Measurements from ENCODE around the gene MAP3K5.
A peak's percentile ranks its signal among the peaks of the same experiment; 100 is the strongest.

Gene MAP3K5

DNA sequence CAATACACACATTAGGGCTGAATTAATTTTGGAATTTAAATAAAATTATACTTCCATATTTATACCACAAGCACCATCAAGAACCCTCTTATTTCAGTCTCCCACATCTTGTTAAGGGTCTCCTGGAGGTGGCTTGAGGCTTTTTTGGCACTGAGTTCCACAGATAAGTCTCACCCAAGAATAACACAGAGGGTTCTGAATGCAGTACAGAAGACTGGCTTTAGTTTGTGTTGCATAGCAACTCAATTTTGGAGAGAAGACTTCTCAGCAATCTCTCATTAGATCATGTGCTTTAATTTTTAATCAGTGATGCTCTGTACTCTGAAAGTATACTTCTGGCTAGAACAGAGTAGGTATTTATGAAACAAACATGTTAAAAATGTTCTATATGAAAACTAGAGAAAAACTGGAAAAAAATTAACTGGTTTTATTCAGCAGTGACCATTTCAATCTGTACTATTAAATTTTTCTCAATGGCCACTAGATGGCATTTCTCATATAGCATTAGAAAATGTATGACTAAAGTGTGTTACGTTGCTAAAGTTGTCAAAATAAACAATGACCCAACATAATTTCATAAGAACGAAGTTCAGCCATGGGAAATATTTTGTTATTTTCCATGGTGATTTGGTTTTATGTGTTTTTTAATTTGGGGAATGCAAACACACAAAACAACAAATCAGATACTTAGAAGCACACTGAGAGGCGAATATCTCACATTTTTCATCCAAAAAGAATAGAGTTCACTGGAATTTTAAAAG lies 209.4 kb downstream of the MAP3K5 start:
- DNase-seq (ENCODE audit: low read depth, low spot score), result peak; percentile 17

DNA sequence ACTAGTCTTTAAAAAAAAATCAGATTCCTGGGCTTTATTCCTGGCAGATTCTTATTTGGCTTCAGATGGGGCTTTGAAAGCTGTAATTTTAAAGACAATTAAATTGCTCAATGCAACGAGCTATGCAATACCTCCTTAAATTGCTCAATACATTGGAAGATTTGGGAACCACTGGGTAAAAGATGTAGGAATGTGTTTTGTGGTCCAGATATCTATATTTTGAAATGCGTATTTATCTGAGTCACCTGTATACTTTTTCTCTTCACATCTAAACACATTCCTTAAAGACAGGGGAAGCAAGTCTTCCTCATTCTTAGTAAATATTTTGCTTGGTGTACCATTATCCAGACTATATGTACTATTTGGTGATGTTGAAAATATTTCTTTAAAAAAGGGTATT lies 212.5 kb downstream of the MAP3K5 start:
- DNase-seq (ENCODE audit: low read depth, low spot score), result no peak

DNA sequence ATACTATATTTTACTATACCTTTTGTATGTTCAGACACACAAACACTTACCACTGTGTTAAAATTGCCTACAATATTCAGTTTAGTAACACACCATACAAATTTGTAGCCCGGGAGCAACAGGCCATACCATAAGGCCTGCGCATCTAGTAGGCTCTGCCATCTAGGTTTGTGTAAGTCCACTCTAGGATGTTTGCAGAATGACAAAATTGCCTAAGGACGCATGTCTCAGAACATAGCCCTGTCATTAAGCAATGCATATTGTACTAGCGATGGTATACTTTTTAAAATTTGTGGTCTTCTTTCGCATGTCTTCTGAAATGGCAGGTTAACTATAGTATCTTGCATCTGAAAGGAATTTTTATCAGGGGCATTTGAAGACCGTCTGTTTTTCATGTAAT lies 215.5 kb downstream of the MAP3K5 start:
- DNase-seq (ENCODE audit: low read depth, low spot score), result no peak

DNA sequence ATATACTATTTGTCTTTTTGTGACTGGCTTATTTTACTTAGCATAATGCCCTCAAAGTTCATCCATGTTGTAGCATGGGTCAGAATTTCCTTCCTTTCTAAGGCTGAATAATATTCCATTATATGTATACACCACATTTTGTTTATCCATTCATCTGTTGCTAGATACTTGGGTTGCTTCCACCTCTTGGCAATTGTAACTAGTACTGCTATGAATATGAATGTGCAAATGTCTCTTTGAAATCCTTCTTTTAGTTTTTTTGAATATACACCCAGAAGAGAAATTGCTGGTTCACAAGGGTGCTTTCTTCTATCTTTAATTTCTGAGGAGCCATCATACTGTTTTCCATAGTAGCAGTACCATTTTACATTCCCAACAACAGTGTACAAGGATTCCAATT lies 220.8 kb downstream of the MAP3K5 start:
- no peak for DNase-seq (ENCODE audit: low read depth, low spot score)

DNA sequence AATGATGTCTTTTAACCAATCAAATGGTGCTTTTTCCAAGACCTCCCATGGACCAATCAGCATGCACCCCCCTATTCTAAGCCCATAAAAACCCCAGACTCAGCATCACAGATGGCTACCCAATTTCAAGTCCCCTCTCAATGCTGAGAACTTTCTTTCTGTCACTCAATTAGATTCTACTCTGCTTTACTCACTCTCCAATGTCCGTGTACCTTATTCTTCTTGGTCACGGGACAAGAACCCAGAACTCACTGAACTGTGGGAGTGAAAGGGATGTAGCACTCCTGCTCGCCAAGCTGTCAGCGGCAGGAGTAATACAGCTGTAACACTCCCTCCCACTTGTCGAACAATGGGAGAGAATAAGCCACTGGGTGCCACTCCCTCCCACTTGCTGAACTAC lies 221.2 kb downstream of the MAP3K5 start:
- no peak for DNase-seq (ENCODE audit: low read depth, low spot score)

DNA sequence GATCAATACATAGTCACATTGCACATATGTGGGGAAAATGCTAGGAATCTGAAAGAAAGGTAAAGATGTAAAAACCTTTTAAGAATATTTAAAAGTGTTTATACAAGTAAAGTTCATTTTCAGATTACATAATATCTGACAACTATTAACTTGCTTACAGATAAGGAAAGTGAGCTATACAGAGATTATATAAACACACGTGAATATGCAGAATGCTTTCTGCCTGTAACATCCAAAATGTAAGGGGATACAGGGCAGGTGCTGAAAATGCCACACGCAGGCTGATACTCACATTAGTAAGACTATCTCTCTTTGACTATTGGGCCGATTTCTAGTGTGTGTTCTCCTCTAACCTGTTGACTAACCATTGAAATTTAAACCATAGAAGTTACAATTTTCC lies 224.1 kb downstream of the MAP3K5 start:
- no peak for DNase-seq (ENCODE audit: low read depth, low spot score)

DNA sequence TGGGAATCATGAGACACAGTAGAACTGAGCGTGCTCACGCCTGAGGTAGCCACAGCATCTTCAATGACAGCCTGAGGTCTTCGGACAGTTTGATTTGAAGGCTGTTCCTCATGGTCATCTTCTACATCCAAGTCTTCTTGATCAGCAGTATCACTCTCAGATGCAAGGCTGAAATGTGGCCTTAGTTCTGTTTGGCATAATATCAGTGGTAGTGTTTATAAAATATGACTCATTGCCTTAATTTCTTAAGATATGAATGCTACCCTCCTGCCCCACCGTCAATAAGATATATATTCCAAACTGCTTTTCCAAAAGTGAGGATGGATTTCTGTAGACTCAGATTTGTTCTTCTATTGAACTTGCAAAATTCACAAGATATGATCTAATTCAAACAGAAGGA lies 224.6 kb downstream of the MAP3K5 start:
- DNase-seq (ENCODE audit: low read depth, low spot score), result no peak

DNA sequence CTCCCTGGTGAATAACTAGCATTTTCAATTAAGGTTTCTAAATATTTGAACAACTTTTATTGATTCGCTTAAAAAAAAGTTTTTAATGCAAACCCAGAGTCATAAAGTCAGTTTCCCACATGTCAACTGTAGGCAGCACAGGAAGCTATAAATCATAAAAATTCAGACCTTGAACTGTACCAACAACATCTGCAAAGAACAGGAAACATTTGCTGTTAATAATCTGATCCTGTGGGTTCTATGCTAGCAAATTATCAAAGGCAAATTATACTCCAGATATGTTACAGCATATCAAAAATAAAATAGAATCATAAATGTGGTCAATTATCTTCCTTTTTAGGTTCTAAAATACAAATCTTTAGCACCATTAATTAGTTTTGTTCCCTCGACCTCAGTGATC lies 225.4 kb downstream of the MAP3K5 start:
- DNase-seq (ENCODE audit: low read depth, low spot score), result no peak

DNA sequence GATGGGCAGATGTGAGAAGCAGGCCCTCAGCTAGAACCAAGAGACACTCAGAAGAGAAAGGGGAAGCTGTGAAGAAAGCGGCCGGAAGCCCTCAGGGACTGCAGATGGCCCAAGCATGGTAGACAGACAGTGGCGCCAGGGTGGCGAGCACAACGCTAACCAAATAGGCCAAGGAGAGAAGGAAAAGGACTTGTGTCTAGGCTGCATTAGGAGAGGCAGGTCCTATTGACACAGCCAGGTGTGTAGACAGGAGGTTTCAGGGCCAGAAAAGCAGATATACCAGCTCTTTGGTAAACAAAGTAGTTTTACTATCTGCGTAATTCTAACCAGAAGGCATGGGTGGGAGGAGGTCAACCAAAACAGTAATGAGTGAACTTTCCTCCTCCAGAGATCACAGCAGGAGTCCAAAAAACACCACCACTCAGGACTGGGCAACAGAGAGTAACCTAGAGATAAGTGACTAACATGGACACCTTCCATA lies 226.2 kb downstream of the MAP3K5 start:
- no peak for DNase-seq (ENCODE audit: low read depth, low spot score)

DNA sequence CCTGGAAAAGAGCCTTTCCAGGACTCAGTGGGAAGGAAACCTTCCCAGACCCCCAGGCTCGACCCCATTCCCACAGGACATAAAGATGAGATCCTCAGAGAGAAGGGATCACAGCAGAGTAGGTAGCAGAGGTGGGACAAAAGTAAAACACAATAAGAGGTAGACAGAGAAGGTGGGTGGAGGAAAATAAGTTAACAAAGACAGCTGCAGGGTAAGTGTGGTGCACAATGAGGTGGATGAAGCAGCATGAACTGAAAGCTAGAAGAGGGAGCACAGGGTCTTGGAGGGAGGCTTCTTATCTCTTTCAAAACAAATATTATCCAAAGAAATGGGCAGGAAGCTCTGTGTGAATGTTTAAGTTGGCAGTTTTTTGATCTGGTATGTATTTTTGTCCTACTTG lies 228.1 kb downstream of the MAP3K5 start:
- DNase-seq (ENCODE audit: low read depth, low spot score), result no peak

DNA sequence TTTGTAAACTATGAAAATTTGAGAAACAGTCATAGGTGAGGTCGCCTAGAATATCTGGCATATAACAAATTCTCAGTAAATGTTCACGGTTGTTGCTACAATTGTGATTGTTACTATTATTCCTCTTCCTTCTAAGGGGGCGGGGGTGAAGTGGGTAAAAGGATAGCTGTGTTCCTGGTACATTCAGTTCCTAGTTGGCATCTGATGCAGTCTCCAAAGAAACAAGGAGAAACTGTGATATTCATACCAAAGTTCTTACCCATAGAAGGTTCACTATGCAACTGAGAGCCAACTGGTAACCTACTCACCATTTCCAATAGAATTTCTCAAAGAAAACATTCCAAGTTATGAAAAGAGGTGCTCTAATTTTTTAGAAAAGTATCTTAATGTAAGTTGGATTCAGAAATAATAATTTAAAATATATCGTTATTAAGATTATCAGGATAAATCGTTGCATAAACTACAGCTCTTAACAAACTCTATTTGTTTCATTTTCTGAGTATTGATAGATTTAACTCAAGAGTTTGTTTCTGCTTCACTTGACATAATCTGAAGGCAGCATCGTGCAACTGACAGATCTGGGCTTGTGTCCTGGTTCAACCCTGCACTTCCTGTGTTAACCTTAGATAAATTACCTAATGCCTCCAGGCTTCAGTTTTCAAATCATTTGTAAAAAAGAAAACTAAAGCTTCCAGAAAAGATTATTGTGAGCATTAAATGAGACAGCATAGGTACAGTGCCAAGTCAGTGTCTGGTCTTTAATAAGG lies 228.7 kb downstream of the MAP3K5 start:
- DNase-seq (ENCODE audit: low read depth, low spot score), result no peak

DNA sequence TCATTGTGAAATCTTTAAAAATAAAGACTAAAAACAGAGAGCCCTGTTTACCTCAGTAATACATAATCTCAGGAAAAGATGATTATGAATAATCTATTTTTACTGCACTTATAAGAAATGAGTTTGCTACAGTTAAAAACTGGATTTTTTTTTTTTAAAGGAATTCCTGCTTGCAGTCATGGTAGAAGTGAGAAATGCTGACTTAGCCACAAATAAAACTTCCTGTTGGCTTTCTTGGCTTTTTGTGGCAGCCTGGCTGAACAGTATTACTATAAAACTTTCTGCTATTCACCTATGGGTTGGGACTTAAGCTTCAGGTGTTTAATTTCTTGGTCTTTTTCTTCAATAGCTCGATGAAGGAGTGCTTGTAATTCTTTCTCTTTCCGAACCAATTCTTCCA lies 230.1 kb downstream of the MAP3K5 start:
- DNase-seq (ENCODE audit: low read depth, low spot score), result no peak

DNA sequence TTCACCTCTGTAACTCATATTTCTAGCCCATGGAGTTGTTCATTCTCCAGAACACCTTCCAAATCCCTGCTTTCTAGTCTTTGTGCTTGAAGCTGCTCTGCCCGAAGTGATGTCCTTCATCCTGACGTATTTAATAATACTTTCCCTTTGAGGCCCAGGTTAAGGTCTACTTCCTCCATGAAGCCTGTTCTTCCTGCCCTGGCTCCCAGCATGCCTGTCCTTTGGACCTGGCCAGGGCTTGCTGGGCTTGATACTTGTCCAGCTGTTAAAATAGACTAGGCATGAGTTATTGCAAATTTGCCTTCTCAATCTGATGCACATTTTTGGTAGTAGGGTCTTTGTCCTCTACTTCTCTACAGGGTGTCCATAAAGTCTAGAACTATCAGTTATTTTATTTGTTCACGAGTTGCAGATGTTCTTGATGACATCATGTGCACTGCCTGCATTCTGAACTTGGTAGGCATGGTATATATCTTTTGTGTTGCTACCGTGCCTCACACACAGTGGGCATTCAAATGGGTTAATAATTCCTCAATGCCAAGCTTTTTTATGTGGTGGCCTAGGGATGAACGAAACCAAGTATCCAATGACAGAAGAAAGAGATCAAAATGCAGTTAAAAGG lies 239.0 kb downstream of the MAP3K5 start:
- no peak for DNase-seq (ENCODE audit: low read depth, low spot score)

DNA sequence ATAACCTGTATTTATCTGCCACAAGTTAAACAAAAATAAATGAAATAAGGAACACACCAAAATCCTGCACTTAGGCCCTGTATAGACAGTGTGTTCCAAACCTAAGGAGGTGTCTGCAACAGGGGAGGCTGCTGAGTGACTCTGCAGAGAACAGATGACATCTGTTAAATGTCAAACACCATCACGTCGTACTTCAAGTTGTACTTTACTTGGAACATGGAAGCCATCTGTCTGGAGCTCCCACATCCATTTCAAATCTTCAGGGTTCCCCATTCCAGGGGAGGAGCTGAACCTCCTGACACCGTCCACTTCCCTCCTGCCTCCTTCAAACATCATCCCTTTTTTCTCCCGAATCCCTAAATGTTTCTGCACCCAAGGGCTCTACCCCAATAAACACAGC lies 240.2 kb downstream of the MAP3K5 start:
- no peak for DNase-seq (ENCODE audit: low read depth, low spot score)

DNA sequence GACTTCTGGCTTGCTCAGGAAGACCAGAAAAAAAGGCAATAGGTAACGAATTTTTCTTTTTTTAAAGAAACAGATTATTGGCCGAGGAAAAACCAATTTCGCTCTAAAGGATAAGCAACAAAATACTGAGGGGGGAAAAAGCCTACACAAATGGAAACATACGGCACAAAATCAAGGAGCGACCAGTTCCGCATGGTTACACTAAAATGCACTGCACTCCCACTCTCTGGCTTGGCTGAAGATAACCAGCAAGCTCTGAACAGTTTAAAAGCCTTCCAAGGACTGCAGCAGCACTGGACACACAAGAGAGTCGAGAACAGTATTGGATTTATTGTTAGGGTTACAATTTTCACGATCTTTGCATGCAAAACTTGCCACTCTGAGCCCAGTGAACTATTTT lies 241.2 kb downstream of the MAP3K5 start:
- DNase-seq (ENCODE audit: low read depth, low spot score), result no peak

DNA sequence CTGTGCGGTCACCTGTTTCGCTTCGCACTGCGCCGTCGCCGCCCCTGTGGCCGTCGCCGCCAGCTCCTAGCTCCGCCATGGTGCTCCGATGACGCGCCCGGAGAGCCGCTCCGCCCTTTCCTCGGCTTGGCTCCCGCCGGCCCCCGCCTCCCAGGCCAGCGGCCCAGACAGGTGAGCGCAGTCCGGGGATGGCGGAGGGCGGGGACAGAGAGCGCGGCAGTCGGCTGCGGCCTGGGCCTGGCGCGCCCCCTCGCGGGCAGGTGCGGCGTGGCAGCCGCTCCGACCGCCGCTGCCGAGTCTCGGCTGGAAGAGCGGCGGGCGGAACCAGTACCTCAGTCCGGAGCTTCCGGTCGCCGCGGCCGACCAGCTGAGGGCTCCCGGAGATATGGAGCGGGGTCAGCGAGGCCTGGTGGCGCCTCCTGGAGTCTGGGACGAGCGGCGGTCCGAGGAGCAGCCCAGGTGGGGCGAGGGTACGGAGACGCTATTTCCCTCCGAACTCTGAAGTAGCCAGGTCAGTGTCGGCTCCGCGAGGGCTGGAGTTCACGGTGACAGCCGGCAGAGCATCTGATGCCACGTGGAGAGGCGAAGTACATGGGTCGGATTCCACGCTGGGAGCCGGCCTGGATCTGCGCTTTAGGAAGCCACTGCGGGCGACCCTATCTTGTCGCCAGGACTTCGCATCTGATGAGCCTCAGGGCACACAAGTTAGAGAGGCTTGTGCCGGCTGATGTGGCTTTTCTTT lies 241.8 kb downstream of the MAP3K5 start, which contains the start of gene MAP7:
TSS of gene MAP7 (minus strand) at position 93 of the 742 bp plus-strand sequence. CDS start at position 79, 14 bp downstream.
- DNase-seq (ENCODE audit: low read depth, low spot score), result no peak

DNA sequence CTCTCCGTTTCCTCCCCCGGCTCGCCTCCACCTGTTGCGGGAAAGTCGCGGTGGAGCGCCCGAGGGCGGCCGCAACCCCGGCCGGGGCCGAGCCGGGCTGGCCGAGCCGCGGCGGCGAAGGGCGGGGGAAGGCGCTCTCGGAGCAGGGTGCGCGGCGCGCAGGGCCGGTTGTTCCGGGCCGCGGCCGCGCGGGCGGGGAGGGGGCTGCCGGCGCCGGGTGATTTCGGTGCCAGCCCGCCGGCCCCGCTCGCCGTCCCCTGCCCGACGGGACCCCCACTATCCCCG lies 242.3 kb downstream of the MAP3K5 start:
- no peak for DNase-seq (ENCODE audit: low read depth, low spot score)

DNA sequence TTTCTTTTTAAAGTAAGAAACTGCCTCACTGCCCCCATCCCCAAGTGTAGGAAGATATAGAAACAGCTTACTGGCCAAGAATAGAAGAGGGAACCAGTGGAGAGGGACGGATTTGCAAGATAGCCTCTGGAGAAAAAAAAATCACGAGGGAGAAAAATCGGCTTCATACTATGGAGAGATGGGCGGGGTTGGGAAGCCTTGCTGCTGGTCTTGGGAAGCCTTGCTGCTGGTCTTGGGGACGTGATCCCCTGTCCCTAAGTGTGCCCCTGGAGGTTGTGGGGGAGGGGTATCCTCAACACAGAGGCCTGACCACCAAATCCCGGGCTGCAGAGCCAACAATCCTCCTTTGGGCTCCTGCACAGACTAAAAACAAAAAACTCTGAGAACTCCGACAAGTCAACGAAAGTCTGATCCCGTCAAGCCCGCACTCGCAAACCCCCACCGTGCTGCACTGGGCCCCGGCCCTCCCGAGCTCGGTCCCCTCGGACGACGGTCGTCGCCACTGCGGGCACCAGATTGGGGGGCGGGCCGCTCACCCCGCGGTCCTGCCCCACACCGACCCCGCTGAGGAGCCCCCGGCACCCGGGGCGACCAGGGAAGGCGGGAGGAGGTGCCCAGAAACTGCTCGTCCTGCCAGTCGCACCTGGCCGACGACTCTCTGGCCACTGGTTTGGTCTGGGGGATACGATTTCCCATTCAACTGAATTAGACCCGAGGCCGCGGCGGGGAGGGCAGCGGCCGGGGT lies 242.8 kb downstream of the MAP3K5 start:
- DNase-seq (ENCODE audit: low read depth, low spot score), result no peak

DNA sequence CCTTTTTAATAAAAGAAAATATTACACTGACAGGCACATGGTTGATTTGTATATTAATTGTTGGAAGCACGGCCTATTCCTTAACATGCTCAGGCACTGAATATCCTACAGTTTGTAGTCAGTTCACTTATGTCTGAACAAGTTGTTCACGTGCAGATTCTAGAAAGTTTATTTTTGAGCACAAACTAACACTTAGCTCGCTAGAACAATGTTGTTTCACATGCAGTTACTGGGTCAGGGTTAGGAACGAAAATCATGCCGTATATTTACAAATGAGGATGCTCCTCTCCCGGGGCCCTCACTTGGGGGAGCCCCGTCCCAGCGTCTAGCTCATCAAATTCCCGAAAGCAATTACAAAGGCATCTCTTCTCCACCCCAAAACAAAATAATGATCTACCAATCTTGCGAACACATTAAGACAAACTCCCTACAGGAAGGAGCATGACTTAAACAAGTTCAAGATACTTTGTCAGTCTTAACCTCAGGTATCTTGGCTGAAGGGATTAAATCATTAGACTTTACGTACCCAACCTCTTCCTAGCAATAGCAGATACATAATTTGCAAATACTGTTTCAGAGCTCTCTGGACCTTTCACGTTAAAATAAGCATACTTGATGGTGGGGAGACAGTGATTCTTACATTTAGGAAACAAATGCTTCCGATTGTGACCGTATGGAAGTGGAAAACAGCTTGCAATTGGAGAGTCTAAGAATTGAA lies 243.5 kb downstream of the MAP3K5 start:
- no peak for DNase-seq (ENCODE audit: low read depth, low spot score)

DNA sequence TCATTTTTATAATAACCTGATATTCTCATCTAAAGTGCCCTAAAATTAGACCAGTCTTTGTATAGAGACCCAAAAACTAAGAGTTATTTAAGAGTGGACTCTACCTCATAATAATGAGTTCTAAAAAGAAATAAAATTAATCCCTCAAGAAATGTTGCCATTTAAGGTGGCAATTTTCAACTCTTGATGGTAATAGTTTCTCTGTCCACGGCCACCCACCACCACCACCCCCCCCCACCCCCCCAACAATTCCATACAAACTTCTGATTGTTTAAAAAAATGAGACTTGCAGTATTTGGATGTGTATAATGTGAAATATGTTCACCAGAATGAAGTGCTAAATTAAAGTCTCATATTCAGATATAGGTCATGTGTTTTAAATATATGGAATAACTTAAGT lies 244.4 kb downstream of the MAP3K5 start:
- no peak for DNase-seq (ENCODE audit: low read depth, low spot score)

DNA sequence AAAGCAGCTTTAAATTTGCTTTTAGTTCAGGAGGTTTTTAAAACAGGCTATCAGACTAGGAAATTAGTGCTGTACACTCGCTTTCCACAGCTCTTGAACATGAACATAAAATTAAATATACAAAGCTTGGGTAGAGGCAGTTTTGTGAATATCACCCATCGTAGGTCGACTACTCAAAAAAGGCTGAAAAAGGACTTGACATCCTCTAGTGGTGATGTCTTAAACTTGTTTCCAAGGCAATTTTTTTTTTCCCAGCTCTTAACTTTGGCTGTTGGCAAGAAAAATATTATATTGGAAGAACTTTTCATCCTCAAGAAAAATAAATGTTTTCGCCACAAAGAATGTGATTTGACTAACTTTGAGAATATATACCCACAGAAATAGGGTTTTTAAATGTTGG lies 244.9 kb downstream of the MAP3K5 start:
- DNase-seq (ENCODE audit: low read depth, low spot score), result no peak
